MV-4-11 (cell line): ENCODE measurements around the gene ISM2.

Experiments
- DNase-seq: peaks from one replicate; lab custom pipeline; 2025; lab: John Stamatoyannopoulos, UW

Gene ISM2

DNA sequence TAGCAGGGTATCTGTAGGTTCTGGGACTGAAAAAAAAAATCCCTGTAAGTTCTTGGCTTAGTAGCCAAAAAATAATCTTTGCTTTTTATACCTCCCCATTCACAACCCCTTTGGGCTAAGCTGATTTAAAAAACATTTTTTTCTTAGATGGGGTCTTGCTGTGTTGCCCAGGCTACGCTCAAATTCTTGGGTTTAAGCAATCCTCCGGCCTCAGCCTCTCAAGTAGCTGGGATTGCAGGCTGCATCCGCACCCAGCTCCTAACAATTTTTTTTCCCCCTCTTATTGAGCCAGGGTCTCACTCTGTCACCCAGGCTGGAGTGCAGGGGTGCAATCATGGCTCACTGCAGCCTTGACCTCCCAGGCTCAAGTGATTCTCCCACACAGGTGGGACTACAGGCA, 9.1 kb upstream of the ISM2 start:
- no peak for DNase-seq

GRCh38 chr14:77505031-77505430, 6.4 kb upstream of the ISM2 start:
- DNase-seq: no peak

GRCh38 chr14:77503138-77503537, 4.5 kb upstream of the ISM2 start:
- DNase-seq: no peak

DNA sequence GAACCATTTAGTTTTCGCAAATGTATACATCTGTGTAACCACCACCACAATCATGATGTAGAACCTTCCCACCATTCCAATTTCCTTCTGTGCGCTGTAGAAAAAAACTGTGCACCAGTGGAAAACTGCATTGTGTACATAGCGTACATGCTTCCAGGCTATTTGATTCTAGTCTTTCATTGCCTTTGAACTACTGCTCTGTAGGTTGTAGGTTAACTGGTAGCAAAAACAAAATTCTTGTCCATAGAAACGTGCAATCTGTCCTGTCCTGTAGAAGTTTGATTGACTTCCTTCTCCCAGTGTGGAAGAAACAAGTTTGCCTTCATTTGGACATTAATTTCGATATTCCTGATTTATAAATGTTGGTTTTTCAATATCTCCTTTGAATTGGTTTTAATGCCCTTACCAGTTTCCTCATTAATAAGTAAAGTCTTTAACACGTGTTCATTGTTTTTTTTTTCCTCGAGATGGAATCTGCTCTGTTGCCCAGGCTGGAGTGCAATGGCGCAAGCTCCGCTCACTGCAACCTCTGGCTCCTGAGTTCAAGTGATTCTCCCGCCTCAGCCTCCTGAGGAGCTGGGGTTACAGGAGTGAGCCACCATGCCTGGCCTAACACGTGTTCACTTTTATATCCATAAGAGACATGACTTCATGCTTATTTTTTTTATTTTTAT, 3.6 kb upstream of the ISM2 start:
- DNase-seq: no peak

GRCh38 chr14:77498984-77499527, 440 bp upstream of the ISM2 start:
- no peak for DNase-seq

DNA sequence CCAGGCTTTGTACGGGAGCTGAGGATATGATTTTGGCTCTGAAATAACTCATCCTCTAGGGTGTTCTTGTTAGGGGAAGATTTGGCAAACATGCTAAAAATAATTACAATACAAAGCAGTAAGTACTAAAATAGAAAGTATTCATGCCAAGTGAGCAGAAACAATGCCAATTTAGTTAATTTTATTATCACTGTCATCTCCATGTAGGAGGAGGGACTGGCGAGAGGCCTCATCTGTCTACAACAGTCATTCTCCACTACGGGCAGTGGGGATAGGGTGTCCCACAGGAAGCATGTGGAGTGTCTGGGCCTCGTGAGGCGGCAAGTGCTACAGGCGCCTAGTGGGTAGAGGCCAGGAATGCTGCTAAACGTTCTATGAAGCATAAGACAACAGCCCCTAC, 3.3 kb downstream of the ISM2 start:
- no peak for DNase-seq

- DNase-seq: no peak
These were observed 7.6 kb downstream of the ISM2 start for GRCh38 chr14:77491056-77491455.

GRCh38 chr14:77490347-77490986, 8.1 kb downstream of the ISM2 start:
- DNase-seq: no peak

DNA sequence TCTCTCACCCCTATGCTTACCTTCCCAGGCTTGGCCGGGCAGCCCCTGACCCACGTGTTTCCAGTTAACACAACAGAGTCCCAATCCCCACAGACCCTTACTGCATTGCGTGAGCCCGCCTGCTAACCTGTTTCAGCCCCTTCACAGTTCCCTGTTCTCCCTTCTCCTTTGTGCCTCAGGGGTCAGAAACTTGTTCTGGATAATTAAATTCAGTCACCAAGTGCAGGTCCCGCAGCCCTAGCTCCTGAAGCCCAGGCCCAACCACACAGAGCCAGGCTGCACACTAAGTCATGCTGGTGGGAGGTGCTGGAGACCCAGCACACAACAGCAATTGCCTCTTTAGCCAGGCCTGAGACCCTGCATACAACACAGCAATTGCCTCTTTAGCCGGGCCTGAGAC, 9.6 kb downstream of the ISM2 start:
- no peak for DNase-seq

- DNase-seq: no peak
These were observed 10.1 kb downstream of the ISM2 start for GRCh38 chr14:77488558-77488957.

DNA sequence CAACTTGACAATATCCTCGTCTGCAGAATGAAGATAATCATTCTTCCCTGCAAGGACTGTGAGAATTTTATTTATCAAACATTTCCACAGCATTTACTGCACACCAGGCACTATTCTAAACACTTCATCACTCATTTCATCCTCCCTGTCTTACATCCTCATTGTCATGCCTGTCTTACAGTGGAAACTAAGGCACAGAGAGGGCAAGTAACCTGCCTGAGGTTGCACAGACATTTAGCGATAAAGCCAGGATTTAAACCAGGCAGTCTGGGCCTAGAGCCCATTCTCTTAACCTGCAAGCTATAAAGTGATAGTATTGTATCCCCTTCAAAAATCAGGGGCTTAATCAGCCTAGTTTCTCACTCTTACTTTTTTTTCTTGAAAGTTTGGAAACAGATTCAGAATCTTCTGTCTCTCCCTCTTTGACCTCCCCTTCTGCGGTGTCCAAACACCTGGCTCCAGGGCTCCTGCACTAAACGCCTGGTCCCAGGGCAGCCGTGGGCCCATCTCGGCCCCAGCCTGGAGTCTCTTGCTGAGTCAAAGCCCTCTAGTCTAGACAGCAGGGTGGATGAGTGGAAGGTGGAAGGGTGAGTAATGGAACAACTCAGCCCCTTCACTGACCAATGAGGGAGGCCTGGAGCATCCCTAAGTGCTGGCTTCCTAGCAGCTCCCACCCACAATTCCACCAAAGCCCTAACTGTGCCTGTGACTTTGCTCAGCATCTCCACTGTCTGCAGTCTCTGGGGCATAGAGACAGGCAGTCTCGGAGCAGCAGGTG, 12.5 kb downstream of the ISM2 start:
- DNase-seq: no peak

DNA sequence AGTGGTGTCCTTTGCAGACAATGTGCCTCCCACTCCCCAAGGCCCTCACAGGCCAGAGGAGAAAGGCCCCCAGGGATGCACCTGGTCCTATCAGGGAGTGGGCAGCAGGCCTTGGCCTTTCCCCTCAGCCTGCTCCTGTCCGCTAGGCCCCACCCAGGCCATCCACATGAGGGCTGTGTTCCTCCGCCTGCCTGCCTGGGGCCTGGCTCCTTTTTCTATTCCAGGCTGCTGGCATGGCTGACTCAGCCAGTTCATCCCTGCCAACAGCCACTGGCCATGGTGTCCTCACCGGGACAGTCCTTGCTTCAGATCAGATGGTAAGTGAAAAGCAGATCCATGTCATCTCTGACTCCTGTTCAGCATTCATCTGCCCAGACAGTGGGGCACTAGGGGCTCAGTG, 13.4 kb downstream of the ISM2 start:
- no peak for DNase-seq

DNA sequence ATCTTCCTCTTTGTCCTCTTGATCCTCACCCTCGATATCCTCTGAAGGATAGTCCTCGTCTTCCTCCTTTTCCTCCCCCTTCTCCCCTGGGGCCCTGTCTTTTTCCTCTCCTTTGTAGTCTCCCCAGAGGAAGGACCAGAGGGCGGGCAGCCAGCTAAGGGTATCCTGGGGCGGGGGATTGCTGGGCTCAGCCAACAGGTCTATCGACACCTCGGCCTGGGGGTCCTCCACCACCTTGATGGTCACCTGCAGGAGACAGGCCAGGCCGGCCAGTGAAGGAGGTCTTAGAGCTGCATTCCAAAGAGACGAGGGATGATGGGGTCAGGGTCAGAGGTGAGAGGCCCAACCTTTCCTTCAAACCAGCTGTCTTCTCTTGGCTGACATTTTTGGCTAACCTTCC, 16.2 kb downstream of the ISM2 start:
- no peak for DNase-seq

DNA sequence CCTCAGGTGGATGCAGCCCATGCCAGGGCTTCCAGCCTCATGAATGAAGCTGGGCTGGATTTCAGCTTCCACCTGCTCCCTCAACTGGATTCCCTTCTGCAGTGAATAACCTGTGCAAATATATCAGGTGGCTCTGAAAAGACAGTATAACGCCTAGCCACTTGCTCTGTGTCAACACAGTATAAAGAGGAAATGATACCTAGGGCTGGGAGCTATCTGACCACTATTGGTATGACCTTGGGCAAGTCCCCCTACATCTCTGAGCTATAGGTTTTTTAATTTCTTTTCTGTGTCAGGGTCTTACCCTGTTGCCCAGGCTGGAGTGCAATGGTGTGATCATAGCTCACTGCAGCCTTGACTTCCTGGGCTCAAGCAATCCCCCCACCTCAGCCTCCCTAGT, 19.8 kb downstream of the ISM2 start:
- peak; percentile 63 for DNase-seq

GRCh38 chr14:77478029-77478428, 20.6 kb downstream of the ISM2 start:
- no peak for DNase-seq

DNA sequence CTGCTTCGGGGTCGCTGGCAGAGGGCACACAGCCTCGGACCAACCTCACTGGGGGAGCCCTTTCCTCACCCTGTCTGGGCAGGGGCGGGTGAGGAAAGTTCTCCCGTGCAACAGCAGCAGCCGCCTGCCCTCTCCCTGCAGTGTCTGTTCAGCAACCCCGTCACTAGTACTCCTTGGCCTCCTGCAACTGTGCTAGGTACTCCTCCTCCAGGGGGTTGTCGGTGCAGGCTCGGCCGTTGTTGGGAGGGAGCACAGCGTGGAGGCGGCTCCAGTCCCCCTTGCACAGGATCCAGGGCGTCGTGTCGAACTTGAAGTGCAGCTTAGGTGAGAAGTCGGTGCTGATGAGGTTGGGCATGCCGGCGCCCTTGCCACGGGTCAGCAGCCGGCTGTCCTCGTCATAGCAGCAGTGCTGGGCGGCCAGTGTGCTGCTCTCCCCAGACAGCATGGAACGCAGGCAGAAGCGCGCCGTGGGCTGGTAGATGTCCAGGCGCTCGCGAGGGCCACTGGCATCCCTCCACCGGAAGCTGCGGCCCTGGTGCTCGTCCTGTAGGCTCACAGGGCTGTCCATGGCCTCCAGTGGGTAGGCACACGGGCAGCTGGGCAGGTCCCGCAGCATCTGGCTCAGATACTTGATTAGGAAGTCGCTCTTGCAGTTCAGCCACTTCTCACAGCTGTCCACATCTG, 23.0 kb downstream of the ISM2 start:
- DNase-seq: no peak

DNA sequence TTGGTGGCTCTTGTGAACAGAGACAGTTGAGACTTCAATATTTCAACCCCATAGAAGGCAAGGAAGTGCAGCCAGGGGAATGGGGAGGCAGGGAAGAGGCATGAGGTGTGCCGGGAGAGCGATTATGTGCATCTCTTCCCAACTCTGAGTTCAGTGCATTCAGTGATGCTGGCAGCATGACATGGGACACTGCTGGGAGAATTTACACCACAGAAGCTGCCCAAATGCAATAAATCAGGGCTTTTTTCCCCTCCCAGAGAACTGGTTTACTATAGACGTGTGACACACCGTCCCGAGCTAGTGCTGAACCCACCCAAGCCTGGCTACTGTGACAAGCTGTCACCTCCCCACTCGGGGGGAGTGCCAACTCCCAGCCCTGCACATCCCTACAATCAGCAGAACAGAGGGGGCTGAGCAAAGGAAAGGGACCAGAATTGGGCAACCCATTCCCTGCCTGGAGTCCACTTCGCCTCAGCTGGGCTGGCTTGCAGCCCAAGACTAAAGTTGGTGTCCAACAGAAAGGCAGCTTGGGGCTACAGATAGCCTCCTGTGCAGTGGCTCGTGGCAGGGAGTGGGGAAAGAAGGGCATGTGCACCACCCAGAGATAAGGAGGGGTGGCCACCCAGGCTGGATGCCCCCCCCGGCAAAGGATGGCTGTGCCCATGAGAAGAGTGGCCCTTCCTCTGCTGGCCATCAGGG, 24.0 kb downstream of the ISM2 start:
- no peak for DNase-seq

- no peak for DNase-seq
These were observed 24.7 kb downstream of the ISM2 start for GRCh38 chr14:77473921-77474320.

- DNase-seq: no peak
These were observed 28.3 kb downstream of the ISM2 start for GRCh38 chr14:77470224-77470870.

GRCh38 chr14:77469539-77469938, 29.1 kb downstream of the ISM2 start:
- DNase-seq: no peak

- DNase-seq: no peak
These were observed 29.5 kb downstream of the ISM2 start for GRCh38 chr14:77469067-77469505.
